Testis (tissue), 3 donors: ENCODE results near the gene CAMK2N1. TPM values are rescaled to one million over a fixed set of nuclear protein-coding genes. Genes with fewer than 3 reads are reported as not detected.

ENCODE experiments used
- DNase-seq: peaks from one replicate; pipeline ENCODE4 v3.0.0-alpha.2; 2019
- H3K27ac ChIP-seq, 2 donors: fragments of 200-600 bp; sonication (generic); one replicate each; pipeline ENCODE4 v1.5.1; 2019
- H3K27me3 ChIP-seq: fragments of 200-600 bp; sonication (generic); one replicate; pipeline ENCODE4 v1.5.1; 2019
- H3K36me3 ChIP-seq: fragments of 200-600 bp; sonication (generic); one replicate; pipeline ENCODE4 v1.5.1; 2017; ENCODE audit warnings: low read depth; ENCODE audit errors: missing control alignments
- H3K4me1 ChIP-seq: fragments of 200-600 bp; sonication (generic); one replicate; pipeline ENCODE4 v1.5.1; 2019
- H3K4me3 ChIP-seq, 2 donors: fragments of 200-600 bp; sonication (generic); one replicate each; pipeline ENCODE4 v1.5.1; 2017 to 2019
- H3K9me3 ChIP-seq: fragments of 200-600 bp; sonication (generic); one replicate; pipeline ENCODE4 v1.5.1; 2017
- CTCF ChIP-seq, 3 experiments: fragments of 450-650 bp in 2 of 3; fragments of 200-600 bp in 1 of 3; sonication (generic) in 1 of 3; IDR thresholded peaks; one replicate each; pipeline ENCODE4 v1.5.1; 2016 to 2019; ENCODE audit warnings: antibody characterized with exemption in 3 of 3, mild to moderate bottlenecking in 2 of 3, moderate library complexity in 1 of 3
- POLR2A ChIP-seq: fragments of 450-650 bp; IDR thresholded peaks from one replicate; pipeline ENCODE4 v1.6.1; 2017; ENCODE audit warnings: antibody characterized with exemption, mild to moderate bottlenecking, moderate library complexity
- WGBS, 2 donors: methylation state at CpG; one replicate each; pipeline ENCODE4 v1.1.5; 2018; 5-methylcytosine and 5-hydroxymethylcytosine counted together
- intact Hi-C: fragments of 100-400 bp; cut with DNase I; formaldehyde crosslinking; loops from one replicate; pipeline ENCODE4 v1.15.1; 2023; ENCODE audit warnings: low total_unique reads
- polyA plus RNA-seq: library from polyadenylated mRNA; stranded (reverse); fragments of 350-450 nt; fragmentation: Illumina TruSeq; extraction: RNeasy Lipid Tissue Mini Kit (QIAGEN cat#74804); gene quantifications from one replicate; pipeline ENCODE4 v1.2.3, GENCODE V29; 2014; ENCODE audit warnings: low read depth, low replicate concordance; ENCODE audit not compliant: insufficient read depth
- total RNA-seq, 2 donors: library from RNA; depleted of rRNA; stranded (reverse); fragments of >200 nt; gene quantifications; one replicate each; pipeline ENCODE4 v1.2.3, GENCODE V29; 2016

The CAMK2N1 gene
- total and polyA plus RNA-seq, 3 donors from 2014 or later, result 7.8 to 12.3 (median 9.5) TPM

- no peaks in the 10 kb centered on the region for H3K27me3 ChIP-seq
Observed at GRCh38 chr1:20465187-20465586, 20.8 kb downstream of the CAMK2N1 start.

GRCh38 chr1:20463502-20463901, 22.5 kb downstream of the CAMK2N1 start:
- 82 to 86% methylated on average over 1 of the region's 1 CpG for WGBS, 2 donors
- TF ChIP-seq POLR2A (no peak), CTCF (IDR thresholded peaks at IDR 0.05) (no peak)
- no peaks in the 10 kb centered on the region for H3K9me3 ChIP-seq
- H3K27me3 ChIP-seq, result no peaks in the 10 kb centered on the region
- H3K4me3 ChIP-seq, result no peak overlapping the region
- no peaks in the 10 kb centered on the region for H3K36me3 ChIP-seq
- no peak for DNase-seq
- no peak overlapping the region for H3K27ac ChIP-seq
- no peaks in the 10 kb centered on the region for H3K4me1 ChIP-seq
- intact Hi-C loops, result no loop called here

More at GRCh38 chr1:20465187-20465586, 20.8 kb downstream of the CAMK2N1 start:
- no peak for DNase-seq
- Histone ChIP-seq H3K36me3 (no peaks in the 10 kb centered on the region), H3K9me3 (no peaks in the 10 kb centered on the region), H3K4me1 (no peaks in the 10 kb centered on the region), H3K27ac (no peak overlapping the region), H3K4me3 (no peak overlapping the region)
- intact Hi-C loops, result no loop called here
- no peak for TF ChIP-seq CTCF (IDR thresholded peaks at IDR 0.05)
- TF ChIP-seq POLR2A, result no peak
- 78 to 89% methylated on average over 5 of the region's 5 CpGs for WGBS, 2 donors

- Histone ChIP-seq H3K27me3 (no peaks in the 10 kb centered on the region), H3K9me3 (no peaks in the 10 kb centered on the region), H3K4me1 (no peaks in the 10 kb centered on the region), H3K4me3 (no peak overlapping the region), H3K36me3 (no peaks in the 10 kb centered on the region), H3K27ac (no peak overlapping the region)
- WGBS, 2 donors, result 93 to 95% methylated on average over 3 of the region's 3 CpGs
- intact Hi-C loops, result no loop called here
- TF ChIP-seq POLR2A, result no peak
- TF ChIP-seq CTCF (IDR thresholded peaks at IDR 0.05), result no peak
- DNase-seq, result no peak
Observed at GRCh38 chr1:20462397-20462796, 23.6 kb downstream of the CAMK2N1 start.

DNA sequence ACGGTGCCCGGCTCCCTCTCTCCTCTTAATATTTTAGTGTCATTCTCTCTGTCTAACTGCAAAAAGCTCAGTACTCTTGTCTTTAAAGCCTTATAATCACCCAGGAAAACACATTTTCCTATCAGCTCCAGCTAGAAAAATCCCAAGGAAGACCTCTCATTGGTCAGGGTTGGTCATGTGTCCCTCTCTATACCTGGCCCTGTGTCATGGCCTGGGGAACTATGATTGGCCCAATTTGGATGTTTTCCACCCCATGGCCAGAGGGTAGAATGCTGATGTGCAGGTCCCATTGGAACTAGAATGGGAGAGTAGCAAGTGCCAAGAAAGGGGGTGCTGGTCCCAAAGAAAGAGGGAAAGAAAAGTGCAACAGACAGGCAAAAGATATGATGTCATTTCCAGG, 27.3 kb downstream of the CAMK2N1 start:
- Histone ChIP-seq H3K36me3 (no peaks in the 10 kb centered on the region), H3K27me3 (no peaks in the 10 kb centered on the region), H3K4me1 (no peaks in the 10 kb centered on the region), H3K27ac (no peak overlapping the region), H3K9me3 (no peaks in the 10 kb centered on the region), H3K4me3 (no peak overlapping the region)
- intact Hi-C loops, result no loop called here
- TF ChIP-seq POLR2A (no peak), CTCF (IDR thresholded peaks at IDR 0.05) (no peak)
- 86 to 90% methylated on average over 2 of the region's 2 CpGs for WGBS, 2 donors
- no peak for DNase-seq

DNA sequence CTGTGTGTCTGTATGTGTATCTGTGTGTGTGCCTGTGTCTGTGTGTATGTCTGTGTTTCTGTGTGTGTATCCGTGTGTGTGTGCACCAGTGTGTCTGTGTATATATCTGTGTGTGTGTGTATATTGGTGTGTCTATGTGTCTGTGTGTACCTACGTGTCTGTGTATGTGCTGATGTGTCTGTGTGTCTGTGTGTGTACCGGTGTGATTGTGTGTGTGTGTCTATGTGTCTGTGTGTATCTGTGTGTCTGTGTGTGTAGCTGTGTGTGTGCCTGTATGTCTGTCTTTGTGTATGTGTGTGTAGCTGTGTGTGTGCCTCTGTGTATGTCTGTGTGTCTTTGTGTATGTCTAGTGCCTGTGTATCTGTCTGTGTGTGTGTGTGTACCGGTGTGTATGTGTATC, 32.0 kb downstream of the CAMK2N1 start:
- no peak overlapping the region for H3K4me3 ChIP-seq
- no peaks in the 10 kb centered on the region for H3K9me3 ChIP-seq
- intact Hi-C loops, result no loop called here
- H3K27ac ChIP-seq, result no peak overlapping the region
- no peaks in the 10 kb centered on the region for H3K36me3 ChIP-seq
- H3K27me3 ChIP-seq, result no peaks in the 10 kb centered on the region
- H3K4me1 ChIP-seq, result no peaks in the 10 kb centered on the region
- TF ChIP-seq POLR2A, result no peak
- no peak for TF ChIP-seq CTCF (IDR thresholded peaks at IDR 0.05)
- DNase-seq, result no peak
- WGBS, 2 donors, result 80 to 87% methylated on average over 4 of the region's 4 CpGs
